ENCODE results near the gene MEIOSIN. TPM values are rescaled to one million over a fixed set of nuclear protein-coding genes. Genes with fewer than 3 reads are reported as not detected.

Gene MEIOSIN
- total RNA-seq, 2 donors from 2014 or later: not detected

DNA sequence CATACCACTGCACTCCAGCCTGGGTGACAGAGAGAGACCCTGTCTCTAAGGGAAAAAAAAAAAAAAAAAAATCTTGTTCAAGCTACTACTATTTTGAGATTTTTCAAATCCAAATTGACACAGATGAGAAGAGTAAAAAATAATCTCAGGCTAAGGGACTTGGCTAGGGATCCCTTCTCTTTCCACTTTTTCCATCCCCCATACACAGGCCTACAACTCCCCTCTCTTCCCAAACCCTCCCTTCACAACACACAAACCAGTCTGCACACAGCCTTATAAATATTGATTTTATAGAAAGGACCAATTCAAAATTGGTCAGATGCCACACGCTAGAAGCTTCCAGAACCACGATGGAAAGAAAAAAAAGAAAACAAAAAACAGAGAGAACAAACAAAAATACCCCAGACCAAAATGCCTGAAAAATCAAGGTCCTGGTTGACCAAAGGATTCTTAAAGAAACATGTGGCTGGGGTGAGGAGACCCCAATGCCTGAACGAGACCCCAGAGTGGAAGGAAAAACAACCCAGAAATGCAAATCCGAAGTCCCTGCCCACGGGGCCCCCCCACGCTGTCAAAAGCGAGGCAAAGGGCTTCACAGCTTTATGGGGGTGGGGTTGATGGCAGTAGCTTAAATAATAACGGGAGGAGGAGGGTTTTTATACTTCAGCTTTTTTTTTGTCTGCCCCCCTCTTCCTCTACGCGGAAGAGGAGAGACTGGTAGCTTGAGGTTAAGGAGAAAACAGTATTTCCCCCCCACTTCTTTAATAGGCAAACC, 22.7 kb upstream of the MEIOSIN start:
- H3K36me3 ChIP-seq (ENCODE audit: control insufficient read depth, insufficient read depth, low read length): peaks cover 19% of the 10 kb centered on the region
- H3K4me1 ChIP-seq (ENCODE audit: control insufficient read depth, insufficient read depth, low read length): no peaks in the 10 kb centered on the region
- no peaks in the 10 kb centered on the region for H3K9me3 Mint-ChIP-seq
- WGBS, 2 experiments (ENCODE audit: insufficient coverage in 1 of 2, insufficient read length in 1 of 2): 86 to 95% methylated on average over 1 to 7 of the region's 10 CpGs
- H3K9me3 ChIP-seq (ENCODE audit: control insufficient read depth, low read length): no peaks in the 10 kb centered on the region
- H3K4me3 ChIP-seq (ENCODE audit: low read length): no peak overlapping the region
- TF ChIP-seq, protein P1, sequence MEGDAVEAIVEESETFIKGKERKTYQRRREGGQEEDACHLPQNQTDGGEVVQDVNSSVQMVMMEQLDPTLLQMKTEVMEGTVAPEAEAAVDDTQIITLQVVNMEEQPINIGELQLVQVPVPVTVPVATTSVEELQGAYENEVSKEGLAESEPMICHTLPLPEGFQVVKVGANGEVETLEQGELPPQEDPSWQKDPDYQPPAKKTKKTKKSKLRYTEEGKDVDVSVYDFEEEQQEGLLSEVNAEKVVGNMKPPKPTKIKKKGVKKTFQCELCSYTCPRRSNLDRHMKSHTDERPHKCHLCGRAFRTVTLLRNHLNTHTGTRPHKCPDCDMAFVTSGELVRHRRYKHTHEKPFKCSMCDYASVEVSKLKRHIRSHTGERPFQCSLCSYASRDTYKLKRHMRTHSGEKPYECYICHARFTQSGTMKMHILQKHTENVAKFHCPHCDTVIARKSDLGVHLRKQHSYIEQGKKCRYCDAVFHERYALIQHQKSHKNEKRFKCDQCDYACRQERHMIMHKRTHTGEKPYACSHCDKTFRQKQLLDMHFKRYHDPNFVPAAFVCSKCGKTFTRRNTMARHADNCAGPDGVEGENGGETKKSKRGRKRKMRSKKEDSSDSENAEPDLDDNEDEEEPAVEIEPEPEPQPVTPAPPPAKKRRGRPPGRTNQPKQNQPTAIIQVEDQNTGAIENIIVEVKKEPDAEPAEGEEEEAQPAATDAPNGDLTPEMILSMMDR (conservative IDR thresholded peaks at IDR 0.05): no peak
- no peaks in the 10 kb centered on the region for H3K27me3 Mint-ChIP-seq (ENCODE audit: insufficient read depth)
- DNase-seq: no peak
- H3K27ac ChIP-seq (ENCODE audit: low read depth, low read length): no peak overlapping the region
- peaks cover 6% of the 10 kb centered on the region for H3K4me1 Mint-ChIP-seq
- H3K36me3 Mint-ChIP-seq (ENCODE audit: low read depth): peaks cover 26% of the 10 kb centered on the region
- H3K4me3 Mint-ChIP-seq: no peak overlapping the region
- H3K27me3 ChIP-seq (ENCODE audit: control insufficient read depth, insufficient read depth, low read length, poor library complexity, severe bottlenecking): no peaks in the 10 kb centered on the region
- H3K9ac ChIP-seq (ENCODE audit: extremely low read depth, low read length, poor library complexity, severe bottlenecking): no peak overlapping the region
- peak overlapping the region; percentile 52 for H3K27ac Mint-ChIP-seq

DNA sequence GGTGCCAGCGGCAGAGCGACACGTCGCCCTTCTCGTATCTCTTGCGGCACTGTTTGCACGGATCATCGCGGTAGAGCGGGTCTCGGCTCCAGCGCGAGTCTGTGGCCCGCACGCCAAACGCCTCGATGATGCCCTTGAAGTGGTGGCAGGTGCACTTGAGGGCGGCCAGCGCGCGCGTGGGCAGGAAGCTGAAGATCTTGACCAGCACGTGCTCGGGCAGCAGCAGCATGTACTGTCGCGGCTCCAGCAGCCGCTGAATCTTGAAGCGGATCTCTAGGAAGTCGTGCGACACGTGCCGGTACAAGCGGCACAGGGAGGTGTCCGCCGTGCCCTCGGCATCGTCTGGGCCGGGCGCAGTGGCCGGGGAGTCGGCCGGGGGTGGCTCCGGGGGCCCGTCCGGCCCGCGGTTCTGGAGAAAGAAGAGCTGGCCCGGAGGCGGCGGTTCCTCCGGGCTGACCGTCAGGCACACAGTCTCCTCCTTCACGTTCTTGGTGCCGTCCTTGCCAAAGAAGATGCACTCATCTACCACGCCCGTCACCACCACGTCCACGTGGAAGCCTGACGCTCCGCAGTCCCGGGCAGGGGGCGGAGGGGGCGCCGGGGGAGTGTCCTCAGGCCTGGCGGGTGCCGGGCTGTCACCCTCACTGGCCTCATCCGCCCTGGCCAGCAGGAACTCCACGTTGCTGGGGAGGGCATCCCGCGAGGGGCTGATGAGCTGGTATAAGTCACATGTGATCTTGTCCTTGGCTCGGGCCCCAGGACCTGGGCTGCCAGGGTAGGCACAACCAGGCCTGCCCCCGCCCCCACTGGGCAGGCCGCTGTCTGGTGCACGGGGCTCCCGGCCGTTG, 21.2 kb upstream of the MEIOSIN start:
- 96 to 97% methylated on average over 48 to 76 of the region's 76 CpGs for WGBS, 2 experiments (ENCODE audit: insufficient coverage in 1 of 2, insufficient read length in 1 of 2)

DNA sequence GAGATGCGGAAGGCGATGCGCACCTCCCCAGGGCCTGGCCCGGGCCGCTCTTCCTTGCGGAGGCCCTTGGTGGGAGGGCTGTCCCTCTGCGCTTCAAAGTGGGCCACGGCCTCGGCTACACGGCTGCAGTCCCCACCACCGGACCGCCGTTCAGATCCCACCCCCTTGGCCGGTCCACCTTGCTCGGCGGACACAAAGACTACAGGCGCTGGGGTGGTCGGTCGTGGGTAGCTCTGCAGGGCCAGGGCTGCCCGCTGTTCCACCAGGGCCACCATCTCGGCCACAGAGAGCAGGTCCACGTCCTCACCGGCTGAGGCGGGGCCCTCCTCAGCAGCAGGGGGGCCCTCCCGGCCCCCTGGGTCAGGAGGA, 20.6 kb upstream of the MEIOSIN start:
- TF ChIP-seq, protein P1 (conservative IDR thresholded peaks at IDR 0.05): no peak
- H3K9me3 Mint-ChIP-seq: no peaks in the 10 kb centered on the region
- H3K27ac Mint-ChIP-seq: no peak overlapping the region
- no peak overlapping the region for H3K4me3 Mint-ChIP-seq
- no peaks in the 10 kb centered on the region for H3K27me3 Mint-ChIP-seq (ENCODE audit: insufficient read depth)
- H3K9me3 ChIP-seq (ENCODE audit: control insufficient read depth, low read length): no peaks in the 10 kb centered on the region
- H3K4me3 ChIP-seq (ENCODE audit: low read length): no peak overlapping the region
- H3K36me3 ChIP-seq (ENCODE audit: control insufficient read depth, insufficient read depth, low read length): peaks cover 19% of the 10 kb centered on the region
- no peak for DNase-seq
- H3K27ac ChIP-seq (ENCODE audit: low read depth, low read length): no peak overlapping the region
- WGBS, 2 experiments (ENCODE audit: insufficient coverage in 1 of 2, insufficient read length in 1 of 2): 96 to 98% methylated on average over 18 to 25 of the region's 25 CpGs
- H3K9ac ChIP-seq (ENCODE audit: extremely low read depth, low read length, poor library complexity, severe bottlenecking): no peak overlapping the region
- peaks cover 16% of the 10 kb centered on the region for H3K4me1 Mint-ChIP-seq
- peaks cover 26% of the 10 kb centered on the region for H3K36me3 Mint-ChIP-seq (ENCODE audit: low read depth)
- H3K4me1 ChIP-seq (ENCODE audit: control insufficient read depth, insufficient read depth, low read length): no peaks in the 10 kb centered on the region
- H3K27me3 ChIP-seq (ENCODE audit: control insufficient read depth, insufficient read depth, low read length, poor library complexity, severe bottlenecking): no peaks in the 10 kb centered on the region

More for the DNA sequence above, 21.2 kb upstream of the MEIOSIN start:
- DNase-seq: no peak
- Histone ChIP-seq H3K9me3 (ENCODE audit: control insufficient read depth, low read length) (no peaks in the 10 kb centered on the region), H3K4me3 (ENCODE audit: low read length) (no peak overlapping the region), H3K4me1 (ENCODE audit: control insufficient read depth, insufficient read depth, low read length) (no peaks in the 10 kb centered on the region), H3K36me3 (ENCODE audit: control insufficient read depth, insufficient read depth, low read length) (peaks cover 19% of the 10 kb centered on the region), H3K9ac (ENCODE audit: extremely low read depth, low read length, poor library complexity, severe bottlenecking) (no peak overlapping the region), H3K27ac (ENCODE audit: low read depth, low read length) (no peak overlapping the region), H3K27me3 (ENCODE audit: control insufficient read depth, insufficient read depth, low read length, poor library complexity, severe bottlenecking) (no peaks in the 10 kb centered on the region)
- H3K27ac Mint-ChIP-seq: no peak overlapping the region
- peaks cover 26% of the 10 kb centered on the region for H3K36me3 Mint-ChIP-seq (ENCODE audit: low read depth)
- H3K4me3 Mint-ChIP-seq: no peak overlapping the region
- TF ChIP-seq, protein P1 (conservative IDR thresholded peaks at IDR 0.05): no peak
- H3K27me3 Mint-ChIP-seq (ENCODE audit: insufficient read depth): no peaks in the 10 kb centered on the region
- no peaks in the 10 kb centered on the region for H3K9me3 Mint-ChIP-seq
- peaks cover 16% of the 10 kb centered on the region for H3K4me1 Mint-ChIP-seq
